BLaER1 treated with 17β-estradiol and CSF1 and Interleukin-3, amounts not matched to agents 10 nM and 100 nM (cell line): ENCODE results near the gene DISC1.
"Not testable (repeated sequence)": the region's sequence is repeated elsewhere in the genome, so short reads cannot be mapped to it uniquely, and the experiment has no call there.

Experiments used
- H3K27ac ChIP-seq, 11 experiments: shearing (Covaris generic); formaldehyde crosslinking; 2 replicates each; pipeline ENCODE4 v1.8.1; 2022
- H3K27me3 ChIP-seq, 11 experiments: shearing (Covaris generic); formaldehyde crosslinking; 2 replicates each; pipeline ENCODE4 v1.8.1; 2022
- H3K36me3 ChIP-seq, 11 experiments: shearing (Covaris generic); formaldehyde crosslinking; 2 replicates each; pipeline ENCODE4 v1.8.1; 2022
- H3K4me1 ChIP-seq, 10 experiments: shearing (Covaris generic); formaldehyde crosslinking; 2 replicates each; pipeline ENCODE4 v1.8.1; 2022
- H3K4me2 ChIP-seq, 11 experiments: shearing (Covaris generic); formaldehyde crosslinking; 2 replicates each; pipeline ENCODE4 v1.8.1; 2022
- H3K4me3 ChIP-seq, 10 experiments: shearing (Covaris generic); formaldehyde crosslinking; 2 replicates each; pipeline ENCODE4 v1.8.1; 2022
- H3K9ac ChIP-seq, 11 experiments: shearing (Covaris generic); formaldehyde crosslinking; 2 replicates each; pipeline ENCODE4 v1.8.1; 2022
- H3K9me3 ChIP-seq, 11 experiments: shearing (Covaris generic); formaldehyde crosslinking; replicated peaks in 1 of 11; 2 replicates each; pipeline ENCODE4 v1.8.1; 2022
- H4K20me1 ChIP-seq, 11 experiments: shearing (Covaris generic); formaldehyde crosslinking; 2 replicates each; pipeline ENCODE4 v1.8.1; 2022
- Cebpa-rat ChIP-seq, 11 experiments: shearing (Covaris generic); IDR thresholded peaks; 2 replicates each; pipeline ENCODE4 v1.8.1; 2022

Gene DISC1

GRCh38 chr1:231724876-231725647, 98.5 kb downstream of the DISC1 start:
- Histone ChIP-seq H3K4me2 (peak overlapping the region; percentile 49 to 86 (median 77)), H3K9ac (0 out of 22 replicates have a peak overlapping the region, but pooled peaks of 1 of the 11 experiments have one; percentile 2), H4K20me1 (peaks cover 0 to 8% (median 0%) of the 10 kb centered on the region in 11 experiments; a peak in 1 of 22 replicates), H3K27me3 (no peaks in the 10 kb centered on the region), H3K4me3 (no peak overlapping the region), H3K9me3 (peaks cover 0 to 21% (median 9%) of the 10 kb centered on the region in 11 experiments; a peak in 10 of 22 replicates), H3K4me1 (peaks cover 44 to 48% (median 45%) of the 10 kb centered on the region in 10 experiments), H3K36me3 (peaks cover 4 to 51% (median 13%) of the 10 kb centered on the region in 11 experiments; a peak in 14 of 22 replicates), H3K27ac (peak overlapping the region in 7 of 11 experiments; percentile 16 to 47 (median 33); a peak in 7 of 22 replicates)
- TF ChIP-seq Cebpa-rat (IDR thresholded peaks at IDR 0.05): no peak

- Histone ChIP-seq H3K9ac (no peak overlapping the region), H3K4me3 (no peak overlapping the region), H3K9me3 (peaks cover 9 to 30% (median 20%) of the 10 kb centered on the region in 11 experiments; a peak in 20 of 22 replicates), H3K27ac (no peak overlapping the region), H3K4me1 (peaks cover 44 to 48% (median 45%) of the 10 kb centered on the region in 10 experiments), H3K4me2 (no peak overlapping the region), H3K36me3 (peaks cover 0 to 37% (median 4%) of the 10 kb centered on the region in 11 experiments; a peak in 10 of 22 replicates), H4K20me1 (peaks cover 0 to 8% (median 0%) of the 10 kb centered on the region in 11 experiments; a peak in 1 of 22 replicates), H3K27me3 (no peaks in the 10 kb centered on the region)
- no peak for TF ChIP-seq Cebpa-rat (IDR thresholded peaks at IDR 0.05)
These were observed 100.6 kb downstream of the DISC1 start for GRCh38 chr1:231727171-231727570.

- not testable (repeated sequence) for H3K27me3 ChIP-seq, H3K4me3 ChIP-seq, H4K20me1 ChIP-seq, H3K27ac ChIP-seq, H3K4me2 ChIP-seq, H3K9ac ChIP-seq
- Histone ChIP-seq H3K4me1 (peaks cover 27 to 32% (median 29%) of the 10 kb centered on the region in 10 experiments), H3K9me3 (peaks cover 9 to 30% (median 20%) of the 10 kb centered on the region in 11 experiments; a peak in 19 of 22 replicates), H3K36me3 (peaks cover 0 to 27% (median 0%) of the 10 kb centered on the region in 11 experiments; a peak in 6 of 22 replicates)
These were observed 102.4 kb downstream of the DISC1 start for GRCh38 chr1:231728987-231729386.

- Histone ChIP-seq H3K27ac (no peak overlapping the region), H3K9ac (no peak overlapping the region), H3K4me1 (peaks cover 21 to 30% (median 23%) of the 10 kb centered on the region in 10 experiments), H4K20me1 (peaks cover 0 to 2% (median 0%) of the 10 kb centered on the region in 11 experiments; a peak in 1 of 22 replicates), H3K4me2 (no peak overlapping the region), H3K27me3 (no peaks in the 10 kb centered on the region), H3K4me3 (no peak overlapping the region), H3K36me3 (peaks cover 0 to 27% (median 0%) of the 10 kb centered on the region in 11 experiments; a peak in 6 of 22 replicates), H3K9me3 (peaks cover 9 to 30% (median 20%) of the 10 kb centered on the region in 11 experiments; a peak in 19 of 22 replicates)
- no peak for TF ChIP-seq Cebpa-rat (IDR thresholded peaks at IDR 0.05)
These were observed 103.0 kb downstream of the DISC1 start for GRCh38 chr1:231729544-231729943.

GRCh38 chr1:231731268-231731667, 104.7 kb downstream of the DISC1 start:
- Histone ChIP-seq H3K4me1 (peaks cover 5 to 15% (median 6%) of the 10 kb centered on the region in 10 experiments), H4K20me1 (peaks cover 0 to 5% (median 0%) of the 10 kb centered on the region in 11 experiments; a peak in 1 of 22 replicates), H3K9ac (no peak overlapping the region), H3K27ac (no peak overlapping the region), H3K36me3 (peaks cover 0 to 25% (median 0%) of the 10 kb centered on the region in 11 experiments; a peak in 6 of 22 replicates), H3K4me3 (no peak overlapping the region), H3K9me3 (peaks cover 9 to 30% (median 20%) of the 10 kb centered on the region in 11 experiments; a peak in 19 of 22 replicates), H3K4me2 (no peak overlapping the region), H3K27me3 (no peaks in the 10 kb centered on the region)
- TF ChIP-seq Cebpa-rat (IDR thresholded peaks at IDR 0.05): no peak

- Histone ChIP-seq H3K9ac (no peak overlapping the region), H3K27ac (no peak overlapping the region), H3K4me1 (peaks cover 0 to 8% (median 0%) of the 10 kb centered on the region in 10 experiments; a peak in 1 of 20 replicates), H3K4me2 (no peak overlapping the region), H3K9me3 (peaks cover 9 to 30% (median 19%) of the 10 kb centered on the region in 11 experiments; a peak in 19 of 22 replicates), H3K4me3 (no peak overlapping the region), H4K20me1 (peaks cover 0 to 5% (median 0%) of the 10 kb centered on the region in 11 experiments; a peak in 1 of 22 replicates), H3K36me3 (peaks cover 0 to 28% (median 0%) of the 10 kb centered on the region in 11 experiments; a peak in 7 of 22 replicates), H3K27me3 (no peaks in the 10 kb centered on the region)
- no peak for TF ChIP-seq Cebpa-rat (IDR thresholded peaks at IDR 0.05)
These were observed 106.5 kb downstream of the DISC1 start for GRCh38 chr1:231733063-231733462.

- H3K27ac ChIP-seq: no peak overlapping the region
- H3K4me3 ChIP-seq: no peak overlapping the region
- H4K20me1 ChIP-seq: peaks cover 0 to 5% (median 0%) of the 10 kb centered on the region in 11 experiments; a peak in 1 of 22 replicates
- H3K9ac ChIP-seq: no peak overlapping the region
- peaks cover 0 to 8% (median 0%) of the 10 kb centered on the region in 10 experiments; a peak in 1 of 20 replicates for H3K4me1 ChIP-seq
- peaks cover 0 to 33% (median 0%) of the 10 kb centered on the region in 11 experiments; a peak in 6 of 22 replicates for H3K36me3 ChIP-seq
- no peaks in the 10 kb centered on the region for H3K27me3 ChIP-seq
- H3K9me3 ChIP-seq: peaks cover 9 to 26% (median 17%) of the 10 kb centered on the region in 11 experiments; a peak in 18 of 22 replicates
- H3K4me2 ChIP-seq: peak overlapping the region in 1 of 11 experiments; percentile 3; a peak in 1 of 22 replicates
- TF ChIP-seq Cebpa-rat (IDR thresholded peaks at IDR 0.05): no peak
These were observed 107.1 kb downstream of the DISC1 start for GRCh38 chr1:231733672-231734071.

- H3K36me3 ChIP-seq: peaks cover 0 to 37% (median 0%) of the 10 kb centered on the region in 11 experiments; a peak in 8 of 22 replicates
- H3K9ac ChIP-seq: no peak overlapping the region
- H3K27me3 ChIP-seq: no peaks in the 10 kb centered on the region
- no peak overlapping the region for H3K4me3 ChIP-seq
- H3K4me2 ChIP-seq: peak overlapping the region in 1 of 11 experiments; percentile 3; a peak in 1 of 22 replicates
- H4K20me1 ChIP-seq: peaks cover 0 to 5% (median 0%) of the 10 kb centered on the region in 11 experiments; a peak in 1 of 22 replicates
- H3K9me3 ChIP-seq: peaks cover 9 to 26% (median 17%) of the 10 kb centered on the region in 11 experiments; a peak in 18 of 22 replicates
- no peak for TF ChIP-seq Cebpa-rat (IDR thresholded peaks at IDR 0.05)
- peaks cover 0 to 8% (median 0%) of the 10 kb centered on the region in 10 experiments; a peak in 1 of 20 replicates for H3K4me1 ChIP-seq
- no peak overlapping the region for H3K27ac ChIP-seq
These were observed 107.8 kb downstream of the DISC1 start for GRCh38 chr1:231734417-231734816.
